HG03039 (cell line): Measurements from ENCODE around the gene S100A3.

Experiments used
- ATAC-seq: cut with Tn5 transposase; IDR thresholded peaks from one replicate; pipeline ENCODE4 v1.9.1; 2021; ENCODE audit warnings: mild to moderate bottlenecking, moderate library complexity; ENCODE audit not compliant: unreplicated experiment

S100A3 gene

GRCh38 chr1:153515504-153516394, 33.3 kb downstream of the S100A3 start:
- no peak for ATAC-seq

DNA sequence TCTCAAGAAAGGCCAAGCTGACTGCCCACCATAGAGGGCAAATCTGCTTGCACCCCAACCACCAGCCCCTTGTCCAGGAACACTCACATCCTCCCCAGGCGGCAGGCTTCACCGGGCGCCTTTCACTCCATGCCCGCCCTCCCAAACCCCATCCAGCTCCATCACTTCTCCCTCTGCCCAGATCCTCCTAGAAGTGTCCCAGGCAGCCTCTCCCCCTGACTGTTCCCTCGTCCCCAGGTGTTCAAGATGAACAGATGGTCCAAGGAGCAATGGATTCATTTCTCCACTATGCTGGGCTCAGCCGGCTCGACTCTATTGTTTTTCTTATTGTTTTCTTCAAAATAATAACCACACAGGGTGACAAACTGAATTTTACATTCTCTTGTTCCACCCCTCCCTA, 35.4 kb downstream of the S100A3 start:
- ATAC-seq: no peak

GRCh38 chr1:153513023-153513422, 36.0 kb downstream of the S100A3 start:
- ATAC-seq: no peak

DNA sequence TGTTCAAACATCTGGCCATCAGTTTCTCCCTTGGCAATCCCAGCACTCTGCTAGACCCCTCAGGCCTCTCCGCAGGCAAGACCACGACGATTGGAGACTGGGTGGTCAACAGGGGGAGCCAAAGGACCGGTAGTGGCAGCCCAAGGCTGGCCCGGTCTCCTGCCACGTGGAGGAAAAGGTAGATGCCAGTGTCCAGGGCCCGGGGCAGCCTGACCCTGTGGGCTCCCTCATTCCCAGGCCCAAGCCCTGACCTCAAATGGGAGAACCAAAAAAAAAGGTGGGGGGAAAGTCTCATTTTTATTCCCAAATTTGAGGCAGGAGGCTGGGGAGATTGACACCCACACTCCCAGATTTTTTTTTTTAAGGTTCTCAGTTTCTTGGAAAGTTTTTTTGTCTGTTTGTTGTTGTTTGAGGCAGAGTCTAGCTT, 38.1 kb downstream of the S100A3 start:
- no peak for ATAC-seq

- no peak for ATAC-seq
These were observed 39.2 kb downstream of the S100A3 start for GRCh38 chr1:153509729-153510354.

DNA sequence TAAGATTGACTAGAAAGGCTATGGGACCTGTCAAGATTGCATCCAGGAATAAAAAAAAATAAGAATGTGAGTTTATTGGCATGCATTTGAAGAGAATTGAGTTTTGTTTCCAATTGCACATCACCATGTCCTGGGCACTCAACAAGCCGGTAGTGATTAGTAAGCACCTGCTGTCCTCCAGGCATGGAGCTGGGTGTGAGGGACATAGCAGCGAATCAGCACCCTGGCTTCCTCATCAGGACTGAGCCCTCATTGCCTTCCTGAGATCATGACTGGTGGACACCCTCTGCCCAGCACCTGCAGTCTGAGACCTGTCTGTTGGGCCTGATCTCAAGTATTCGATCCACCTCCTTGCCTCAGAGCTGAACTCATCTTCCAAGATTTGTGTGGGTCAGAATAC, 40.0 kb downstream of the S100A3 start:
- ATAC-seq: no peak

GRCh38 chr1:153507926-153508583, 41.0 kb downstream of the S100A3 start:
- no peak for ATAC-seq

DNA sequence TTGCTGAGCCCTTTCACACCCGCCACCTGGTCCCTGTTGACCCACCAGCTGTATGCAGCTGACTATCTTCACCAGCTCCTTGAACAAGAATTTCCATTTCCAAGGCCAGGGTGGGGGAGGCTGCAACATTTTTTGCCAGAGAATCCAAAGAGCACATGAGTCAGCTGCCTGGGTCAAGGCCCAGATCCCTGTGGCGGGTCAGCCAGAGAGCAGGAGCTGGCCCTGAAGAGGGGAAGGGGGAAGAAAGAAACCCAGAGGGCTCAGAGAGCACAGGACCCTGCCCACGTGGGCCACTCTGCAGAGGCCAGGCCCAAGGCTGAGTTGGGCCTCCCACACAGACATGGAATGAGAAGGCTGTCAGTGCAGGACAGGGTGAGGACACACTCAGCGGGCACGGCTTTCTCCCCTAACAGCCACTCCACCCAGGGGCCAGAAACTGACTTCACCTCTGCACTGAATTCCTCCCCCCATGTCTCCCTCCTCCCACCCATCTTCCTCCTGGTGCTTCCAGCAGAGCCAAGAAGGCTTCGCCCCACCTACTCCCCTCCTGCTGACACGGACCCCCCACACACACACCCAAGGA, 42.1 kb downstream of the S100A3 start:
- no peak for ATAC-seq

DNA sequence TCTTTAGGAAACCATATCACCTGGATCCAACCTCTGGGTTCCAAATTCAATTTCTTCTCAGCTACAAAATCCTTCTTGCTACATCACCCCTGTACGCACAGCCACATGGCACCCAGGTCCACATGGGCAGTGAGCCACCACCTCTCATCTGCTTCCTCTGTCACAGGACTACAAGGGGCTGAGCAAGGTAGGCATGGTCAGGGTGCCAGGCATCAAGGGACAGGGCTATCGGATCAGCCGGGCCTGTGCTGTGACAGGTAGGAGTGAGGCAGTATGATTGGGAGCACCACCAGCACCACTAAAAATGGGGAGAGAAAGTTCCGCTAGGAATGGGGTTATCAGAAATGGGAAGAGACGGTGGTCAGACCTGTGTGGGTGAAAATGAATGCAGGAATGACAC, 42.7 kb downstream of the S100A3 start:
- ATAC-seq: no peak

DNA sequence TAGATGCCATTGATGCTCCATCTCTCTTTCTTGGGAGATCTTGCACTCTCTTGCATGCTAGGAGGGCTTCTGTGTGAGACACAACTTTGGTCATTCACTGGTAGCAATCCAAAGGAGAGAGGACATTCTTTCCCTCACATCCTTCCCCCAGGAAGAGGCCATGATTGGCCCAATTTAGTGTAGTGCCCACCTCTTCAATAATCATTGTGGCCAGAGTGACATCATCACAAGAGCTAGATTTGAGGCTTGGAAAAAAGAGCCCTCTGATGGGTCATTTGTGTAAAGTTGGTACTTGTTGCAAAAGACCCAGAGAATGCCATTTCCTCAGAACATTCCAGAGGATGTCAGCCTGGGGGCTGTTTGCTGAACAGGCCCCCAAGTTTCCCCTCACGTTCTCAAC, 43.5 kb downstream of the S100A3 start:
- no peak for ATAC-seq

- no peak for ATAC-seq
These were observed 45.3 kb downstream of the S100A3 start for GRCh38 chr1:153503766-153504165.

- no peak for ATAC-seq
These were observed 50.3 kb downstream of the S100A3 start for GRCh38 chr1:153498746-153499145.
